K562 (cell line): ENCODE data around the gene PLEKHN1. TPM values are rescaled to one million over a fixed set of nuclear protein-coding genes. Genes with fewer than 3 reads are reported as not detected.
A peak's percentile ranks its signal among the peaks of the same experiment; 100 is the strongest.
"Not testable (repeated sequence)": the region's sequence is repeated elsewhere in the genome, so short reads cannot be mapped to it uniquely, and the experiment has no call there.

ENCODE experiments used
- ATAC-seq: fragments of 200-7000 bp; cut with Tn5 transposase; 3 replicates; pipeline ENCODE4 v1.9.1; 2020; ENCODE audit warnings: moderate library complexity
- BruUV-seq: library from RNA; stranded (reverse); fragments of 400-500 nt; replicated peaks from 2 replicates; lab custom pipeline; 2021; lab: Mats Ljungman, UMichigan
- CTCF ChIA-PET: fragments of 300-600 bp; formaldehyde crosslinking; extraction: SDS; loops from one replicate; lab custom pipeline; 2021; ENCODE audit warnings: low intra/inter-chr PET ratio; lab: Yijun Ruan, JAX
- POLR2A ChIA-PET: fragments of 300-600, 350-650 bp; sonication (Branson Sonifier 250); formaldehyde crosslinking; extraction: SDS; loops from one replicate; lab custom pipeline; 2021; ENCODE audit warnings: antibody characterized with exemption, inconsistent platforms; lab: Yijun Ruan, JAX
- DNase-seq, 4 experiments: peaks; one replicate each; pipeline versions ENCODE4 v3.0.0 to v3.0.0-alpha.2; 2011 to 2018; ENCODE audit warnings: low spot score in 3 of 4, mixed read lengths in 3 of 4; ENCODE audit errors: extremely low read depth in 1 of 4
- FAIRE-seq: peaks from 2 replicates; lab custom pipeline; 2011; peaks lifted over from hg19 to GRCh38; lab: Jason Lieb, UNC
- H2AFZ ChIP-seq: 2 replicates; pipeline ENCODE4 v1.6.0; 2011; ENCODE audit warnings: low read depth, low read length, control low read depth, inconsistent platforms
- H3K27ac ChIP-seq: fragments of 200-600 bp; 3 replicates; pipeline ENCODE4 v1.8.0; 2011; ENCODE audit warnings: low read depth, mild to moderate bottlenecking, control low read depth, inconsistent platforms, low read length, moderate library complexity, mixed read lengths; ENCODE audit errors: extremely low read depth
- H3K27me3 ChIP-seq, 2 experiments: fragments of 300-600 bp in 1 of 2; 2 replicates in 1 of 2; 3 replicates in 1 of 2; pipeline versions ENCODE4 v1.6.0 to v1.8.0; 2011; ENCODE audit warnings: inconsistent platforms in 2 of 2, low read length in 2 of 2, mild to moderate bottlenecking in 1 of 2, mixed read lengths in 1 of 2, moderate library complexity in 1 of 2; ENCODE audit not compliant: control insufficient read depth in 2 of 2, insufficient read depth in 2 of 2
- H3K36me3 ChIP-seq: fragments of 300-600 bp; 3 replicates; pipeline ENCODE4 v1.8.0; 2011; ENCODE audit warnings: mild to moderate bottlenecking, low read length, inconsistent platforms; ENCODE audit not compliant: control insufficient read depth, insufficient read depth
- H3K4me1 ChIP-seq, 2 experiments: fragments of 200-600 bp in 1 of 2; replicated peaks in 1 of 2; 2 replicates in 1 of 2; 3 replicates in 1 of 2; pipeline versions ENCODE4 v1.5.1 to v1.8.0; 2011; ENCODE audit warnings: inconsistent platforms in 2 of 2, low read length in 2 of 2, mild to moderate bottlenecking in 1 of 2, mixed read lengths in 1 of 2, moderate library complexity in 1 of 2; ENCODE audit not compliant: control insufficient read depth in 2 of 2, insufficient read depth in 2 of 2
- H3K4me2 ChIP-seq: 2 replicates; pipeline ENCODE4 v1.6.1; 2011; ENCODE audit warnings: low read length, control low read depth, inconsistent platforms, mixed read lengths; ENCODE audit not compliant: insufficient read depth
- H3K4me3 ChIP-seq: fragments of 200-600 bp; sonication (generic), shearing (Covaris generic); 2 replicates; pipeline ENCODE4 v1.5.1; 2016; ENCODE audit warnings: control low read depth, inconsistent platforms
- H3K79me2 ChIP-seq: fragments of 200-600 bp; 3 replicates; pipeline ENCODE4 v1.8.0; 2011; ENCODE audit warnings: low read length, inconsistent platforms; ENCODE audit not compliant: control insufficient read depth, insufficient read depth
- H3K9ac ChIP-seq, 2 experiments: 2 replicates each; pipeline versions ENCODE4 v1.6.0 to v1.6.1; 2011; ENCODE audit warnings: low read depth in 2 of 2, low read length in 2 of 2, control low read depth in 1 of 2, inconsistent platforms in 1 of 2, mild to moderate bottlenecking in 1 of 2, mixed read lengths in 1 of 2; ENCODE audit not compliant: insufficient read depth in 1 of 2
- H3K9me1 ChIP-seq: one replicate; pipeline ENCODE4 v1.6.0; 2011; ENCODE audit warnings: inconsistent platforms, mild to moderate bottlenecking, low read length, moderate library complexity; ENCODE audit not compliant: control insufficient read depth, insufficient read depth
- H3K9me3 ChIP-seq: replicated peaks from 2 replicates; pipeline ENCODE4 v1.5.1; 2011; ENCODE audit warnings: low read depth, low read length, inconsistent platforms; ENCODE audit not compliant: control insufficient read depth, insufficient read depth
- H4K20me1 ChIP-seq: replicated peaks from 2 replicates; pipeline ENCODE4 v1.6.1; 2011; ENCODE audit warnings: low read length, inconsistent platforms, mixed read lengths; ENCODE audit not compliant: control insufficient read depth, insufficient read depth
- HNRNPLL ChIP-seq: fragments of 200-400 bp; formaldehyde crosslinking; IDR thresholded peaks from 2 replicates; pipeline ENCODE4 v1.6.1; 2017; ENCODE audit warnings: low read length, low read depth, mild to moderate bottlenecking; ENCODE audit not compliant: poor library complexity, severe bottlenecking
- POLR2G ChIP-seq: fragments of 200-400 bp; formaldehyde crosslinking; IDR thresholded peaks from 2 replicates; pipeline ENCODE4 v1.6.1; 2017; ENCODE audit warnings: low read depth, mild to moderate bottlenecking, antibody characterized with exemption, low read length, moderate library complexity
- VEZF1 ChIP-seq: fragments of 200-800 bp; sonication (Bioruptor generic); IDR thresholded peaks from 2 replicates; pipeline ENCODE4 v1.6.1; 2017; ENCODE audit warnings: missing genetic modification characterization, missing compliant biosample characterization
- ZBTB7A ChIP-seq: IDR thresholded peaks from 2 replicates; pipeline ENCODE4 v1.6.1; 2011; ENCODE audit warnings: low read depth, mild to moderate bottlenecking, low read length, moderate library complexity, borderline replicate concordance; ENCODE audit not compliant: control insufficient read depth
- ZNF121 ChIP-seq: sonication (generic); formaldehyde crosslinking; conservative IDR thresholded peaks from 2 replicates; pipeline ENCODE4 v1.8.0; 2022; ENCODE audit warnings: missing genetic modification reagents
- WGBS: fragments of 100-300 bp; shearing (Covaris generic); methylation state at CpG from one replicate; pipeline ENCODE4 v1.1.6; 2016; ENCODE audit warnings: low coverage, mixed read lengths; ENCODE audit not compliant: insufficient coverage; ENCODE audit errors: missing lambda C conversion rate; 5-methylcytosine and 5-hydroxymethylcytosine counted together
- in situ Hi-C: fragments of 300-500 bp; cut with MboI; formaldehyde crosslinking; loops from 4 replicates; pipeline ENCODE4 v1.15.0; 2018; ENCODE audit warnings: inconsistent platforms, mixed read lengths
- intact Hi-C: fragments of 100-400 bp; cut with micrococcal nuclease; formaldehyde crosslinking; loops from 2 replicates; pipeline ENCODE4 v1.14.2; 2022
- polyA plus RNA-seq, 8 experiments: library from polyadenylated mRNA; depleted of rRNA in 4 of 8; stranded (reverse) in 5 of 8; unstranded in 3 of 8; fragments of >200 nt; fragmentation: Nextera tagmentation in 2 of 8; fragmentation: Illumina TruSeq in 1 of 8; extraction: Ambion mirVana in 2 of 8; extraction: Trizol in 1 of 8; gene quantifications; 2 replicates each; pipeline versions ENCODE4 v1.2.1 to v1.2.3, GENCODE V29; 2011 to 2014; ENCODE audit warnings: inconsistent platforms in 1 of 8, missing spikeins in 1 of 8
- total RNA-seq, 7 experiments: library from RNA; depleted of rRNA in 6 of 7; stranded (reverse); fragments of >200 nt in 6 of 7; fragmentation: Illumina TruSeq in 2 of 7; extraction: Trizol in 2 of 7; gene quantifications; 2 replicates each; pipeline versions ENCODE4 v1.2.1 to v1.2.3, GENCODE V29; 2011 to 2021; ENCODE audit warnings: low replicate concordance in 1 of 7

Gene PLEKHN1
- total and polyA plus RNA-seq, 9 of the 15 experiments (the other 6 are each of a cell fraction or from before 2014, with no cell fraction given): 0.07 to 1.5 (median 0.13) TPM; not detected in 2

GRCh38 chr1:994546-994945 is 28.3 kb downstream of the PLEKHN1 start:
- CTCF ChIA-PET, BruUV-seq: not testable (repeated sequence)

GRCh38 chr1:995665-996633 is 29.7 kb downstream of the PLEKHN1 start:
- 11% methylated on average over 25 of the region's 30 CpGs for WGBS
- peaks cover 3 to 59% of the 10 kb centered on the region in 2 experiments; a peak in 4 of 5 replicates for H3K4me1 ChIP-seq
- in situ Hi-C loops: no loop called here
- H3K27ac ChIP-seq: no peak overlapping the region
- peak in 1 of 4 experiments; percentile 16 for DNase-seq
- CTCF ChIA-PET: no interaction called here
- no peak for ATAC-seq
- FAIRE-seq: no peak
- 0 out of 2 replicates have a peak, but pooled peaks have one; percentile 35 for TF ChIP-seq ZBTB7A
- TF ChIP-seq HNRNPLL: no peak
- TF ChIP-seq VEZF1 (CRISPR knock-in tag): peak; percentile 26; the same call in 1 of the 2 replicates
- TF ChIP-seq POLR2G: peak; percentile 37; the same call in 1 of the 2 replicates
- no peak overlapping the region for H3K9ac ChIP-seq
- H3K79me2 ChIP-seq: peaks cover 8% of the 10 kb centered on the region; the same call in 2 of the 3 replicates
- POLR2A ChIA-PET: interaction anchor here (0.7 to 1.9 kb wide), 4 partner anchors 9 to 13 kb away, joined by 4 to 8 read pairs (median 6); partner anchors contain the start of gene PERM1
- H3K4me3 ChIP-seq: no peak overlapping the region
- H3K27me3 ChIP-seq: peaks cover 0 to 8% of the 10 kb centered on the region in 2 experiments; a peak in 2 of 5 replicates
- H3K4me2 ChIP-seq: no peak overlapping the region
- no peaks in the 10 kb centered on the region for H3K9me3 ChIP-seq
- no peak overlapping the region for H2AFZ ChIP-seq
- intact Hi-C loops: no loop called here
- no peaks in the 10 kb centered on the region for H3K36me3 ChIP-seq
- BruUV-seq: no TSS peak
- no peaks in the 10 kb centered on the region for H3K9me1 ChIP-seq
- H4K20me1 ChIP-seq: peaks cover 9% of the 10 kb centered on the region; the same call in 1 of the 2 replicates

More at GRCh38 chr1:994546-994945, 28.3 kb downstream of the PLEKHN1 start:
- H3K9me1 ChIP-seq, H3K27ac ChIP-seq, intact Hi-C loops, H3K9ac ChIP-seq, H3K4me2 ChIP-seq, H3K4me3 ChIP-seq, H3K36me3 ChIP-seq, in situ Hi-C loops, FAIRE-seq, ATAC-seq, H4K20me1 ChIP-seq, H2AFZ ChIP-seq, H3K9me3 ChIP-seq, DNase-seq, H3K79me2 ChIP-seq: not testable (repeated sequence)
- Histone ChIP-seq H3K27me3 (peaks cover 2 to 15% of the 10 kb centered on the region in 2 experiments; a peak in 4 of 5 replicates), H3K4me1 (peaks cover 0 to 45% of the 10 kb centered on the region in 2 experiments; a peak in 3 of 5 replicates)
- POLR2A ChIA-PET: interaction anchor here (0.7 to 1.5 kb wide), 2 partner anchors 11 to 52 kb away, joined by 3 to 5 read pairs; no protein-coding TSS in a partner anchor
- 0 out of 2 replicates have a peak, but pooled peaks have one; percentile 40 for TF ChIP-seq ZNF121
- 19% methylated on average over 5 of the region's 6 CpGs for WGBS
